B cell (primary cell): ENCODE data around the gene MTO1. TPM values are rescaled to one million over a fixed set of nuclear protein-coding genes. Genes with fewer than 3 reads are reported as not detected.

Experiments
- ATAC-seq: fragments of 200-7000 bp; cut with Tn5 transposase; one replicate; pipeline ENCODE4 v1.10.0; 2021; ENCODE audit warnings: low read depth, mild to moderate bottlenecking, moderate number of reproducible peaks, moderate library complexity
- CTCF ChIA-PET: fragments of 350-600 bp; sonication (Branson Sonifier 250); formaldehyde crosslinking; loops from one replicate; lab custom pipeline; 2021; ENCODE audit warnings: antibody characterized with exemption, inconsistent platforms; lab: Charles Lee
- POLR2A ChIA-PET: fragments of 350-600 bp; sonication (Branson Sonifier 250); formaldehyde crosslinking; loops from one replicate; lab custom pipeline; 2021; ENCODE audit warnings: antibody characterized with exemption; lab: Charles Lee
- DNase-seq: peaks from one replicate; pipeline ENCODE4 v3.0.0; 2013
- H2AFZ ChIP-seq: 2 replicates; pipeline ENCODE4 v1.6.1; 2012; ENCODE audit warnings: mild to moderate bottlenecking, low read depth, low read length; ENCODE audit not compliant: insufficient read depth, poor library complexity, severe bottlenecking
- H3K27ac ChIP-seq, 2 donors: 1 replicate in 1 of 2; 2 replicates in 1 of 2; pipeline ENCODE4 v1.5.1; 2012 to 2013; ENCODE audit warnings: low read length in 2 of 2, mild to moderate bottlenecking in 2 of 2, moderate library complexity in 1 of 2
- H3K27me3 ChIP-seq, 4 experiments: fragments of 200-600 bp in 1 of 4; sonication (generic) in 1 of 4; replicated peaks in 1 of 4; 1 replicate in 2 of 4; 2 replicates in 2 of 4; pipeline versions ENCODE4 v1.6.1 to v1.7.0; 2013 to 2016; ENCODE audit warnings: low read length in 3 of 4, mild to moderate bottlenecking in 2 of 4, mixed read lengths in 1 of 4, moderate library complexity in 1 of 4; ENCODE audit not compliant: insufficient read depth in 4 of 4, control insufficient read depth in 3 of 4; ENCODE audit errors: control extremely low read depth in 1 of 4
- H3K36me3 ChIP-seq, 2 experiments: replicated peaks in 1 of 2; 1 replicate in 1 of 2; 2 replicates in 1 of 2; pipeline versions ENCODE4 v1.6.1 to v1.7.1; 2013; ENCODE audit warnings: low read length in 1 of 2; ENCODE audit not compliant: insufficient read depth in 2 of 2, control insufficient read depth in 1 of 2; ENCODE audit errors: control extremely low read depth in 1 of 2, extremely low read depth in 1 of 2
- H3K4me1 ChIP-seq, 2 donors: fragments of 200-600 bp in 1 of 2; sonication (generic) in 1 of 2; 1 replicate in 1 of 2; 2 replicates in 1 of 2; pipeline versions ENCODE4 v1.5.1 to v1.6.1; 2013 to 2017; ENCODE audit warnings: low read length in 2 of 2; ENCODE audit not compliant: control insufficient read depth in 2 of 2, insufficient read depth in 2 of 2
- H3K4me2 ChIP-seq: replicated peaks from 2 replicates; pipeline ENCODE3; 2012; ENCODE audit warnings: mild to moderate bottlenecking, low read depth, low read length; ENCODE audit not compliant: poor library complexity, severe bottlenecking
- H3K4me3 ChIP-seq, 5 experiments: fragments of 200-600 bp in 1 of 5; sonication (generic) in 1 of 5; 1 replicate in 3 of 5; 2 replicates in 2 of 5; pipeline versions ENCODE4 v1.5.1 to v1.7.0; 2011 to 2016; ENCODE audit warnings: low read length in 4 of 5, mild to moderate bottlenecking in 4 of 5, low read depth in 2 of 5, control low read depth in 1 of 5, moderate library complexity in 1 of 5; ENCODE audit not compliant: insufficient read depth in 1 of 5; ENCODE audit errors: control extremely low read depth in 1 of 5, extremely low read depth in 1 of 5
- H3K79me2 ChIP-seq: fragments of 200-600 bp; sonication (generic); one replicate; pipeline ENCODE4 v1.6.0; 2016; ENCODE audit warnings: low read length; ENCODE audit not compliant: control insufficient read depth, insufficient read depth
- H3K9ac ChIP-seq: fragments of 200-600 bp; sonication (generic); 2 replicates; pipeline ENCODE4 v1.6.1; 2017; ENCODE audit warnings: mild to moderate bottlenecking, low read length, moderate library complexity
- H3K9me3 ChIP-seq, 3 donors: one replicate each; pipeline versions ENCODE4 v1.6.1 to v1.7.1; 2013; ENCODE audit warnings: low read length in 2 of 3; ENCODE audit not compliant: control insufficient read depth in 2 of 3, insufficient read depth in 1 of 3; ENCODE audit errors: control extremely low read depth in 1 of 3
- H4K20me1 ChIP-seq: 2 replicates; pipeline ENCODE4 v1.6.0; 2012; ENCODE audit warnings: mild to moderate bottlenecking, low read length; ENCODE audit not compliant: insufficient read depth, control insufficient read depth, poor library complexity, severe bottlenecking
- H3K27ac Mint-ChIP-seq: one replicate; pipeline ENCODE4 v1.8.0; 2021; ENCODE audit warnings: mixed read lengths
- H3K27me3 Mint-ChIP-seq: one replicate; pipeline ENCODE4 v1.8.0; 2021; ENCODE audit warnings: mixed read lengths
- H3K4me1 Mint-ChIP-seq: one replicate; pipeline ENCODE4 v1.8.0; 2021; ENCODE audit warnings: mixed read lengths
- H3K4me3 Mint-ChIP-seq: one replicate; pipeline ENCODE4 v1.8.0; 2021; ENCODE audit warnings: mixed read lengths
- H3K9me3 Mint-ChIP-seq: one replicate; pipeline ENCODE4 v1.8.0; 2022; ENCODE audit warnings: mixed read lengths; ENCODE audit not compliant: insufficient read depth
- CTCF ChIP-seq: fragments of 200-600 bp; IDR thresholded peaks from one replicate; pipeline ENCODE4 v1.8.0; 2022; ENCODE audit warnings: antibody characterized with exemption, mild to moderate bottlenecking
- EZH2 ChIP-seq: IDR thresholded peaks from 2 replicates; pipeline ENCODE4 v1.6.1; 2012; ENCODE audit warnings: borderline replicate concordance, low read depth, mild to moderate bottlenecking, moderate library complexity, low read length; ENCODE audit not compliant: insufficient read depth, poor library complexity, severe bottlenecking
- WGBS: methylation state at CpG from one replicate; pipeline ENCODE4 v1.1.5; 2013; ENCODE audit warnings: missing lambda C conversion rate; ENCODE audit not compliant: insufficient coverage; 5-methylcytosine and 5-hydroxymethylcytosine counted together
- intact Hi-C: fragments of 100-400 bp; cut with micrococcal nuclease; formaldehyde crosslinking; loops from one replicate; pipeline ENCODE4 v1.10.0; 2022
- polyA plus RNA-seq: library from polyadenylated mRNA; depleted of rRNA; stranded (reverse); fragments of >200 nt; gene quantifications from 2 replicates; pipeline ENCODE4 v1.2.3, GENCODE V29; 2012
- total RNA-seq, 2 donors: library from RNA; stranded (reverse); fragments of 120-200 nt in 1 of 2; gene quantifications; 1 replicate in 1 of 2; 2 replicates in 1 of 2; pipeline versions ENCODE4 v1.2.3 to v1.2.4, GENCODE V29; 2013 to 2022

MTO1 gene
- total and polyA plus RNA-seq, 2 donors (not counting 1 experiment from before 2014, with no cell fraction given) = 52.1 to 84.4 TPM

GRCh38 chr6:73491377-73491776 lies 29.8 kb downstream of the MTO1 start:
- peaks cover 0 to 3% (median 0%) of the 10 kb centered on the region in 3 donors for H3K9me3 ChIP-seq
- H3K4me2 ChIP-seq = no peak overlapping the region
- Mint-ChIP-seq H3K4me3 (no peak overlapping the region), H3K4me1 (peaks cover 5% of the 10 kb centered on the region), H3K27ac (no peak overlapping the region), H3K27me3 (no peaks in the 10 kb centered on the region), H3K9me3 (no peaks in the 10 kb centered on the region)
- H4K20me1 ChIP-seq = peaks cover 5% of the 10 kb centered on the region
- H3K27me3 ChIP-seq = no peaks in the 10 kb centered on the region
- no peak for TF ChIP-seq EZH2
- TF ChIP-seq CTCF = no peak
- no peak overlapping the region for H3K9ac ChIP-seq
- H3K79me2 ChIP-seq = peaks cover 17% of the 10 kb centered on the region
- no peak overlapping the region for H2AFZ ChIP-seq
- no peak overlapping the region for H3K27ac ChIP-seq
- no peaks in the 10 kb centered on the region for H3K4me1 ChIP-seq
- peaks cover 12 to 70% of the 10 kb centered on the region in 2 experiments for H3K36me3 ChIP-seq
- intact Hi-C loops = no loop called here
- ATAC-seq = no peak
- no peak for DNase-seq
- CTCF ChIA-PET = no interaction called here
- no peak overlapping the region for H3K4me3 ChIP-seq
- POLR2A ChIA-PET = no interaction called here

- WGBS = 90% methylated on average over 3 of the region's 3 CpGs
- CTCF ChIA-PET = no interaction called here
Observed at GRCh38 chr6:73497915-73498314, 36.4 kb downstream of the MTO1 start.

More at GRCh38 chr6:73497915-73498314, 36.4 kb downstream of the MTO1 start:
- no peak overlapping the region for H3K27ac ChIP-seq
- no peaks in the 10 kb centered on the region for H3K9me3 ChIP-seq
- DNase-seq (no peak), ATAC-seq (no peak)
- no peaks in the 10 kb centered on the region for H4K20me1 ChIP-seq
- no peaks in the 10 kb centered on the region for H3K4me1 ChIP-seq
- H3K36me3 ChIP-seq = peaks cover 12 to 65% of the 10 kb centered on the region in 2 experiments
- no peaks in the 10 kb centered on the region for H3K9me3 Mint-ChIP-seq
- intact Hi-C loops = no loop called here
- H3K27me3 Mint-ChIP-seq = no peaks in the 10 kb centered on the region
- POLR2A ChIA-PET = no interaction called here
- no peaks in the 10 kb centered on the region for H3K27me3 ChIP-seq
- no peak overlapping the region for H3K4me2 ChIP-seq
- no peaks in the 10 kb centered on the region for H3K79me2 ChIP-seq
- H3K4me3 Mint-ChIP-seq = no peak overlapping the region
- H2AFZ ChIP-seq = no peak overlapping the region
- H3K9ac ChIP-seq = no peak overlapping the region
- H3K27ac Mint-ChIP-seq = no peak overlapping the region
- H3K4me3 ChIP-seq = no peak overlapping the region
- H3K4me1 Mint-ChIP-seq = no peaks in the 10 kb centered on the region
- TF ChIP-seq EZH2 = no peak
- no peak for TF ChIP-seq CTCF
